Right lobe of liver (tissue), 4 donors: ENCODE data around the gene POC5.

Experiments used
- POLR2A ChIP-seq: fragments of 450-650 bp; IDR thresholded peaks from one replicate; pipeline ENCODE4 v1.6.1; 2017; ENCODE audit warnings: antibody characterized with exemption, mild to moderate bottlenecking
- TF ChIP-seq, protein P1 (sequence below), 4 donors: fragments of 200-600 bp in 3 of 4; fragments of 450-650 bp in 1 of 4; IDR thresholded peaks; one replicate each; pipeline versions ENCODE4 v1.5.1 to v1.8.0; 2016 to 2022; ENCODE audit warnings: antibody characterized with exemption in 4 of 4, mild to moderate bottlenecking in 2 of 4
- donor health status: DM: no; HTN: no; CAD: no.
- donor health status: DM: no; HTN: no; CAD: no.
- donor health status: DM: no; HTN: yes; CAD: no.

DNA sequence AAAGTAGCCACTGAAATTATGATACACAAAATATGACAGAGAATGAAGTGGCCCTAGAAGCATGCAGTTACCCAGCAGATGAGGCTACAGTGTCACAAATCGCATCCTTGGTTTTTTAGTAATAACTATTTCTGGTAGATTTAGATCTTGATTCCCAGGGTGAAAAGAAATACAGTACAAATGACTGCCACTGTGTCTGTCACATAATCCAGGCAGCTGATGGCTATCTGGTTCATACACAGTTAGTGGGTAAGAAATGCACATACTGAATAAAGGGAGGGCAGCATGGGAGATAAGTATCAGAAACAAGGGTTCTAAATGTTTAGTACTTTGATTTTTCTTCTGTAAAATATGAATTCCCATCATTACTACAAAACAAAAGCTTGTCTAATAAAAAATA, 41.5 kb downstream of the POC5 start:
- TF ChIP-seq, protein P1, sequence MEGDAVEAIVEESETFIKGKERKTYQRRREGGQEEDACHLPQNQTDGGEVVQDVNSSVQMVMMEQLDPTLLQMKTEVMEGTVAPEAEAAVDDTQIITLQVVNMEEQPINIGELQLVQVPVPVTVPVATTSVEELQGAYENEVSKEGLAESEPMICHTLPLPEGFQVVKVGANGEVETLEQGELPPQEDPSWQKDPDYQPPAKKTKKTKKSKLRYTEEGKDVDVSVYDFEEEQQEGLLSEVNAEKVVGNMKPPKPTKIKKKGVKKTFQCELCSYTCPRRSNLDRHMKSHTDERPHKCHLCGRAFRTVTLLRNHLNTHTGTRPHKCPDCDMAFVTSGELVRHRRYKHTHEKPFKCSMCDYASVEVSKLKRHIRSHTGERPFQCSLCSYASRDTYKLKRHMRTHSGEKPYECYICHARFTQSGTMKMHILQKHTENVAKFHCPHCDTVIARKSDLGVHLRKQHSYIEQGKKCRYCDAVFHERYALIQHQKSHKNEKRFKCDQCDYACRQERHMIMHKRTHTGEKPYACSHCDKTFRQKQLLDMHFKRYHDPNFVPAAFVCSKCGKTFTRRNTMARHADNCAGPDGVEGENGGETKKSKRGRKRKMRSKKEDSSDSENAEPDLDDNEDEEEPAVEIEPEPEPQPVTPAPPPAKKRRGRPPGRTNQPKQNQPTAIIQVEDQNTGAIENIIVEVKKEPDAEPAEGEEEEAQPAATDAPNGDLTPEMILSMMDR (IDR thresholded peaks at IDR 0.05): no peak
- TF ChIP-seq POLR2A: no peak
